ENCODE results near the gene ZEB2.

DNA sequence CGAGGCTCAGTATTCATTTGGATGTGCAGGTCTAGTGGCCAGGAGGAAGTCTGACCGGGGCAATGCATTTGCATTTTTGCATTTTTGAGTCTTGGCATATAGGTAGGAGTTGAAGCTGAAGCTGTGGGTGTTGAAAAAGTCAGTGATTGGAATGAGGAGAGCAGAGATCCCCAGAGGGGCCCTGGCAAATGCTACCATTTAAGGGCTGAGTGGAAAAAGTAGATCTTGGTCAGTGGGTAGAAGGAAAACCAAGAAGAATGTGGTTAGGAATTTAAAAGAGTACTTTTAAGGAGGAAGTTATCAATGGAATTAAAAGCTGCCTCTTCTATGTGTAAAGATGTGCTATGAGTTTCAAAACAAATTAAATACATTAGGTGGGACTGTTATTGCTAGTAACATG lies 143.0 kb downstream of the ZEB2 start:
- TF ChIP-seq, protein P1, sequence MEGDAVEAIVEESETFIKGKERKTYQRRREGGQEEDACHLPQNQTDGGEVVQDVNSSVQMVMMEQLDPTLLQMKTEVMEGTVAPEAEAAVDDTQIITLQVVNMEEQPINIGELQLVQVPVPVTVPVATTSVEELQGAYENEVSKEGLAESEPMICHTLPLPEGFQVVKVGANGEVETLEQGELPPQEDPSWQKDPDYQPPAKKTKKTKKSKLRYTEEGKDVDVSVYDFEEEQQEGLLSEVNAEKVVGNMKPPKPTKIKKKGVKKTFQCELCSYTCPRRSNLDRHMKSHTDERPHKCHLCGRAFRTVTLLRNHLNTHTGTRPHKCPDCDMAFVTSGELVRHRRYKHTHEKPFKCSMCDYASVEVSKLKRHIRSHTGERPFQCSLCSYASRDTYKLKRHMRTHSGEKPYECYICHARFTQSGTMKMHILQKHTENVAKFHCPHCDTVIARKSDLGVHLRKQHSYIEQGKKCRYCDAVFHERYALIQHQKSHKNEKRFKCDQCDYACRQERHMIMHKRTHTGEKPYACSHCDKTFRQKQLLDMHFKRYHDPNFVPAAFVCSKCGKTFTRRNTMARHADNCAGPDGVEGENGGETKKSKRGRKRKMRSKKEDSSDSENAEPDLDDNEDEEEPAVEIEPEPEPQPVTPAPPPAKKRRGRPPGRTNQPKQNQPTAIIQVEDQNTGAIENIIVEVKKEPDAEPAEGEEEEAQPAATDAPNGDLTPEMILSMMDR (IDR thresholded peaks at IDR 0.05; ENCODE audit: extremely low read depth in 1 of 2, insufficient read depth in 1 of 2, low read depth in 1 of 2, low read length in 2 of 2): no peak
- TF ChIP-seq POLR2A (IDR thresholded peaks at IDR 0.05; ENCODE audit: low read depth, low read length) (no peak), EZH2 (IDR thresholded peaks at IDR 0.05; ENCODE audit: borderline replicate concordance, low read depth, low read length, severe bottlenecking) (no peak), POLR2AphosphoS5 (IDR thresholded peaks at IDR 0.05; ENCODE audit: insufficient read depth, low read depth, low read length) (no peak), MYC (IDR thresholded peaks at IDR 0.05; ENCODE audit: low read depth, low read length) (no peak)

Measured in endothelial cell of umbilical vein (primary cell).